ENCODE measurements around the gene REV3L.

- TF ChIP-seq CTCF (IDR thresholded peaks at IDR 0.05; ENCODE audit: insufficient read depth, low read length, poor library complexity, severe bottlenecking), result no peak
- no peak for TF ChIP-seq EZH2phosphoT487 (conservative IDR thresholded peaks at IDR 0.05; ENCODE audit: low read length)
These were observed 100.3 kb downstream of the REV3L start for GRCh38 chr6:111382476-111383294.

All from SU-DHL-6 (cell line).